ENCODE results near the gene EFNA5. TPM values are rescaled to one million over a fixed set of nuclear protein-coding genes. Genes with fewer than 3 reads are reported as not detected.

EFNA5 gene
- total and polyA plus RNA-seq, 2 of the 13 experiments (the other 11 are each of a cell fraction or from before 2014, with no cell fraction given) = not detected

DNA sequence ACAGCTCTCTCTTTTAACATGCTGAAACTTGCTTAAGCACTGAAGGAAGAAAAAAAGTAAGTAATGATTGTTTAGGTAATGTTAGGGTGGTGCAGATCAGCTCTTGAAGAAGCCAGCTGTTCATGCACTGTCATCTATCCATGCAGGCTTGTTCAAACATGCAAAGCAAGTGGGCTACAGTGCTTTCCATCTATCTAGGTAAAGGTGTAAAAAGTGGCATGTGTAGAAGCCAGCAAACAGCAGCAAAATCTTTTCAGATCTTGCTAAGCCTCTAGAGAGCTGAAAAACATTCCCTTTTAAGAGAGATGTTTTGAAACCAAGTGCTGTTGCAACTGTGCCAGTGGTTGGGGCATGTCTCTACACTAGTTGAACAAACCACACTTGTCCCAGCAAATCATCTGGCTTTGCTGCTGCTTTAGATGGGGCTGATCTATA lies 214.4 kb downstream of the EFNA5 start:
- DNase-seq (ENCODE audit: low spot score) (no peak), ATAC-seq (no peak), FAIRE-seq (no peak)
- H3K36me3 ChIP-seq (replicated peaks in 1 of 2; ENCODE audit: control insufficient read depth in 1 of 2, insufficient read depth in 2 of 2, low read length in 2 of 2) = no peaks in the 10 kb centered on the region
- H3K4me3 ChIP-seq (replicated peaks in 1 of 3; ENCODE audit: insufficient read depth in 1 of 3, low read depth in 2 of 3, low read length in 3 of 3) = no peak overlapping the region
- BruUV-seq (replicated peaks) = no TSS peak
- intact Hi-C loops (cut with micrococcal nuclease; ENCODE audit: unreplicated experiment) = no loop called here
- TF ChIP-seq IRX3 (CRISPR knock-in tag; IDR thresholded peaks at IDR 0.05; ENCODE audit: borderline replicate concordance, low read depth) (no peak), ZNF280D (CRISPR knock-in tag; IDR thresholded peaks at IDR 0.05) (no peak), RXRA (CRISPR knock-in tag; IDR thresholded peaks at IDR 0.05) (no peak), ZNF776 (CRISPR knock-in tag; IDR thresholded peaks at IDR 0.05) (no peak), ETV5 (CRISPR knock-in tag; IDR thresholded peaks at IDR 0.05; ENCODE audit: borderline replicate concordance) (no peak), TRIM24 (CRISPR knock-in tag; IDR thresholded peaks at IDR 0.05) (no peak), ATF6 (CRISPR knock-in tag; conservative IDR thresholded peaks at IDR 0.05) (no peak), HMGA1 (CRISPR knock-in tag; conservative IDR thresholded peaks at IDR 0.05) (no peak), PITX1 (CRISPR knock-in tag; IDR thresholded peaks at IDR 0.05) (no peak), MED1 (CRISPR knock-in tag; IDR thresholded peaks at IDR 0.05) (no peak)
- H2AFZ ChIP-seq (ENCODE audit: low read length) = no peak overlapping the region
- H3K9me3 ChIP-seq (ENCODE audit: low read length) = no peaks in the 10 kb centered on the region
- no peaks in the 10 kb centered on the region for H4K20me1 ChIP-seq (ENCODE audit: insufficient read depth, low read length)
- H3K27ac ChIP-seq (ENCODE audit: extremely low read length, insufficient read depth, low read length) = no peak overlapping the region
- H3K79me2 ChIP-seq (ENCODE audit: insufficient read depth, low read length) = no peaks in the 10 kb centered on the region
- ChIA-PET POLR2A (no interaction called here), CTCF (ENCODE audit: low intra/inter-chr PET ratio, low total read pairs) (no interaction called here)
- H3K4me2 ChIP-seq (ENCODE audit: low read depth, low read length) = no peak overlapping the region
- H3K27me3 ChIP-seq (ENCODE audit: control insufficient read depth in 1 of 2, insufficient read depth in 2 of 2, low read length in 2 of 2) = no peaks in the 10 kb centered on the region; a peak in 1 of 5 replicates
- no peak overlapping the region for H3K9ac ChIP-seq (ENCODE audit: insufficient read depth, low read depth, low read length)
- no peaks in the 10 kb centered on the region for H3K4me1 ChIP-seq (ENCODE audit: insufficient read depth, low read length)
- in situ Hi-C loops (cut with HindIII; ENCODE audit: extremely low pct_ligation_motif_present, low pct_unique_long_range_greater_than_20kb) = no loop called here

Measured in HepG2 (cell line).